ENCODE data around the gene RFX4.

DNA sequence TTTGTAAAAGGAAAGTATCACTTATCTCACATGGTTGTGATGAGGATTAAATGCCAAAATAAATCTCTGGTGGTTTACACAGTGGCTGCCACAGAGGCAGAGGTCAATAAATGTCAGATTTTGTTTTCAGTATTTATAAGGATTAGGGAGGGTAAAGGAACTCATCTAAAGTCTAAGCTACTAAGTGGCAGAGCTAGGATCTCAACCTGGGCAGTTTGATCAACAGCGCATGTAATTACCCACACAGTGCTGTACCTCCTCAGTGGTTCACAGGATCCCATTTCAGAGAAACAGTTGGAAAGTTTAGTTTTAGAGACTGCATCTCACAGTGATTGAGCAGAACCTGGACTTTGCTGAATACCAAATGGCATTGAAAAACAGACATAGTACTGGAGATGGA, 146.8 kb downstream of the RFX4 start:
- TF ChIP-seq, protein P1, sequence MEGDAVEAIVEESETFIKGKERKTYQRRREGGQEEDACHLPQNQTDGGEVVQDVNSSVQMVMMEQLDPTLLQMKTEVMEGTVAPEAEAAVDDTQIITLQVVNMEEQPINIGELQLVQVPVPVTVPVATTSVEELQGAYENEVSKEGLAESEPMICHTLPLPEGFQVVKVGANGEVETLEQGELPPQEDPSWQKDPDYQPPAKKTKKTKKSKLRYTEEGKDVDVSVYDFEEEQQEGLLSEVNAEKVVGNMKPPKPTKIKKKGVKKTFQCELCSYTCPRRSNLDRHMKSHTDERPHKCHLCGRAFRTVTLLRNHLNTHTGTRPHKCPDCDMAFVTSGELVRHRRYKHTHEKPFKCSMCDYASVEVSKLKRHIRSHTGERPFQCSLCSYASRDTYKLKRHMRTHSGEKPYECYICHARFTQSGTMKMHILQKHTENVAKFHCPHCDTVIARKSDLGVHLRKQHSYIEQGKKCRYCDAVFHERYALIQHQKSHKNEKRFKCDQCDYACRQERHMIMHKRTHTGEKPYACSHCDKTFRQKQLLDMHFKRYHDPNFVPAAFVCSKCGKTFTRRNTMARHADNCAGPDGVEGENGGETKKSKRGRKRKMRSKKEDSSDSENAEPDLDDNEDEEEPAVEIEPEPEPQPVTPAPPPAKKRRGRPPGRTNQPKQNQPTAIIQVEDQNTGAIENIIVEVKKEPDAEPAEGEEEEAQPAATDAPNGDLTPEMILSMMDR (IDR thresholded peaks at IDR 0.05 in 2 of 3, conservative IDR thresholded peaks at IDR 0.05 in 1 of 3; ENCODE audit: control insufficient read depth in 2 of 3, extremely low read depth in 1 of 3, insufficient read depth in 1 of 3, low read depth in 3 of 3, low read length in 3 of 3), result no peak
- no peak for TF ChIP-seq SMC3 (IDR thresholded peaks at IDR 0.05; ENCODE audit: borderline replicate concordance, low read length)
- TF ChIP-seq GABPA (IDR thresholded peaks at IDR 0.05; ENCODE audit: low read depth), result no peak
- TF ChIP-seq SRF (IDR thresholded peaks at IDR 0.05; ENCODE audit: low read depth in 2 of 2, low read length in 2 of 2), result no peak
- TF ChIP-seq CBX5 (IDR thresholded peaks at IDR 0.05; ENCODE audit: low read depth), result no peak
- no peak for TF ChIP-seq PAX8 (IDR thresholded peaks at IDR 0.05)
- no peak for TF ChIP-seq SP1 (IDR thresholded peaks at IDR 0.05; ENCODE audit: low read depth, low read length)
- TF ChIP-seq, protein P2, sequence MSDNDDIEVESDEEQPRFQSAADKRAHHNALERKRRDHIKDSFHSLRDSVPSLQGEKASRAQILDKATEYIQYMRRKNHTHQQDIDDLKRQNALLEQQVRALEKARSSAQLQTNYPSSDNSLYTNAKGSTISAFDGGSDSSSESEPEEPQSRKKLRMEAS (IDR thresholded peaks at IDR 0.05; ENCODE audit: low read depth, low read length), result no peak
- TF ChIP-seq RELA (IDR thresholded peaks at IDR 0.05; ENCODE audit: borderline replicate concordance, partially characterized antibody), result no peak

Data from GM12878 (cell line).